GM19351 (cell line): ENCODE results near the gene EIF4G3.
"Not testable (repeated sequence)": the region's sequence is repeated elsewhere in the genome, so short reads cannot be mapped to it uniquely, and the experiment has no call there.

ENCODE experiments used
- ATAC-seq: cut with Tn5 transposase; IDR thresholded peaks from one replicate; pipeline ENCODE4 v1.9.1; 2021; ENCODE audit warnings: mild to moderate bottlenecking, moderate library complexity; ENCODE audit not compliant: unreplicated experiment

EIF4G3 gene

DNA sequence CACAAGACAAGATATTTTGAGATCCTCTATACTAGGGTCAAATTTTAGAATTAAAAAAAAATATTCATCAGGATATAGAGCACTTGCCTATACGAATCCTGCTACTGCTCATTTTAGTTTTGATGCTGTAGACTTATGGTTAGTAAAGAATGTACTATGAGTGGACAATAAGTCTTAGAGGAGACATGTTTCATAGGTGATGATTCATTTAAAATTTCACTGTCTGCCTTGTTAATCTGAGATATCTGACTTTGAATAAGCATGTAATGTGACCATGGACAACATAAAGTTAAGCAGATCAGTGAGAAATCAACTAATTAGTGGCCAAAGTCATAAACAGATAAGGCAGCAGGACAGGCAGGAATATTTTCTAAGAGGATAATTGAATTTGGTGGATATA, 282.8 kb downstream of the EIF4G3 start:
- ATAC-seq, result no peak

DNA sequence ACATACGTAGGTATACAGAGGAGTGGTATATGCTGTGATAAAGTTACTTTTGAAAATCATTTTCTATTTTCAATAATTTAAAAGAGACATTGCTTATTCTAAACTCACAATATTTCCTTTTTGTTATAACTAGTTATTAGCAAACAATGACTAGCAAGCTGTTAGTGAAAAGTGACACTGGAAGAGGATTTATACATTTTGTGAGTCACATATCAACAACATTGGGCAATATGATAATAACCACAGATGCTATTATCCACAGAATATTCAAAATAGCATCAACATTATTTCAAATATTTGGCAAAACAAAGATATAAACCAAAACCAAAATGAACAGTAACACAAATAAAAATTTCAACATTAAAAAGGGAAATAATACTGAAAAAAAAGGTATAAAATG, 285.6 kb downstream of the EIF4G3 start:
- ATAC-seq, result no peak

DNA sequence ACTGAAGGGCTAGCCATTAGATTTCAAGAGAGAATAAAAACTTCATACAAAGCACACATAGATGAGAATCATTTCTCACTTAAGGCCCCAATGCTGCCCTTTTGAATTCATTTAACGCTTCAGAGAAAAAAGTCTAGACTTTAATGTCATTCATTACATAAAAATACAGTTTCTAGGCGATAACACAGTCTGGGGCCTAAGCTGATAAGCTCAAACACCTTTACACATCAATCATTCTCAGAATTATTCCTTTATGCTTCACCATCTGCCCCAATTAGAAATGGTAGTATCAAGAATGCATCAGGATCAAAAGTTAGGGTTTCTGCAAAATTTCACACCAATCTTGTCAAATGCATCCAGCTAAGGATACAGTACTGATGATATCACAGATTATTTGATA, 289.5 kb downstream of the EIF4G3 start:
- no peak for ATAC-seq

DNA sequence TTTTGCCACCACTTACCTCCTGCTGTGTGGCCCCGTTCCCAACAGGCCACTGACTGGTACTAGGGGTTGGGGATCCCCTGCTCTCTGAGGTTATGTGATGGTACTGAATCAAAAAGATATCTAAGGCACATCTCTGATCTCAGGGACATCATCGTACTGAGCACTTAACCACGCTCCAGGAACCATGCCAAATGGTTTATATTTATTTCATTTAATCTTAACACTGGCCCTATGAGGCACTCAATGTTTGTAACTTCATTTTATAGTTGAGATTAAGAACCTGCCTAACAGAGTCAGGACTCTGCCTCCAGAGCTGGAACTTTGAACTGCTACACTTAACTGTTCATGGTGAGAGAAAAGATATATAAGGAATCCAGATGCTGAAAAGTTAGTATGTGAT, 291.6 kb downstream of the EIF4G3 start:
- no peak for ATAC-seq

DNA sequence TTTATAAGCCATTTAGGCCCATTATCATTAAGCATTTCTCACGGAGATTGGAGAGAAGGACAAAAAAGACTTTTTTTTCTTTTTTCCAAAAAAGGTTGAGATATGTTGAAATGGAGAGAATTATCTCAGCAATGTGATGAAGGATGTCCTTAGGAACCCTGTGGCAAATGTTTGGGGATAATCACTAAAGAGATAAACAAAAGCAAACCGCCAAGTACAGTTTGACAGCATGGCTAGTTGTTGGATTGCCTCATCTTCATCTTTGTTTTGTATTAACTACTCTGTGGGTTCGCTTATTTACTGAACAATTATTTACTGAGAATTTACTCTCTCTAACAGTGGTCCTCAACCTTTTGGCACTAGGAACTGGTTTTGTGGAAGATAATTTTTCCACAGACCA, 292.2 kb downstream of the EIF4G3 start:
- ATAC-seq, result no peak

DNA sequence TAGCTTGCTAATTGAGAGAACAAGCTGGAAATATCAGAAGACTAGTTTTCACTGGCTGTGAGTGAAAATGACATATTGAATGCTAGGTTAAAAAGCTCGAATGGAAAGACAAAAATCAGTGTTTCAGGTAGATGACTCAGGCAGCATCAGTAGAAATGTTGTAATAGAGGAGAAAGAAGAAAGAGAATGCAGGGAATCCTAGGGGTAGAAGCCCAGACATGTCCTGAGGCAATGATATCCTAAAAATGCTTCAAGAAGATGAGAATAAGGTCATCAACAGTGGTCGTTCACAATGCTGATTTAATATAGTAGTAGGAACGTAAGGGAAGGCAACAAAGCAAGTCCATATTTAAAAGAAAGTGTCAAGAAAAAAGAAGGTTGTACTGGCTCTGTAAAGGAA, 292.9 kb downstream of the EIF4G3 start:
- no peak for ATAC-seq

DNA sequence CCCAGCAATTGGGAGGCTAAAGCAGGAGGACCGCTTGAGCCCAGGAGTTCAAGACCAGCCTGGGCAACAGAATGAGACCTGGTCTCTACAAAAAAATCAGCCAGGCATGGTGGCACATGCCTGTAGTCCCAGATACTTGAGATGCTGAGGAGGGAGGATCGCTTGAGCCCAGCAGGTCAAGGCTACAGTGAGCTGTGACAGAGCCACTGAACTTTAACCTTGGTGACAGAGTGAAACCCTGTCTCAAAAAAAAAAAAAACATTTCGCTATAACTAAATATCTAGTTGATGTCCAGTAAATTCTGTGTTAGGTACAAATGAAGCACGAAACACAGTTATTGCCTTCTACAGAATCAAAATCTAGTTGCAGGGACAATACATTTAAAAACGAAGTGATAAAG, 293.9 kb downstream of the EIF4G3 start:
- ATAC-seq, result no peak

DNA sequence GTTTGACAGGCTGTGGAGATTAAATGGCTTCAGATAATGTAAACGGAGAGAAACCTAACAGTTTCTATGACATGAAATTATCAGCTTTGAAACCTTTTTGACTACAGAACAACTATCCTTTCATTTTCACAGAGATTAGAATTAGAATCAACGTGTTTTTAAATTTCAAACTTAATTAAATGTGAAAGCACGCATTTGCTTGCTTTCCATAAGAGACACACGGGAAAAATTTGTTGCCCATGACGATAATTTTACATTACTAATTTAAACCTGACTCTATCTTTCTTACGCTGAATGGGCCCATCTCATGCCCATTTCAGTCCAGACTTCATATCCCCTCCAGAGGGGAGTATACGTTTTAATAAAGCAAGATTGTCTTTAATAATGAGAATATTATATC, 297.9 kb downstream of the EIF4G3 start:
- ATAC-seq, result no peak

DNA sequence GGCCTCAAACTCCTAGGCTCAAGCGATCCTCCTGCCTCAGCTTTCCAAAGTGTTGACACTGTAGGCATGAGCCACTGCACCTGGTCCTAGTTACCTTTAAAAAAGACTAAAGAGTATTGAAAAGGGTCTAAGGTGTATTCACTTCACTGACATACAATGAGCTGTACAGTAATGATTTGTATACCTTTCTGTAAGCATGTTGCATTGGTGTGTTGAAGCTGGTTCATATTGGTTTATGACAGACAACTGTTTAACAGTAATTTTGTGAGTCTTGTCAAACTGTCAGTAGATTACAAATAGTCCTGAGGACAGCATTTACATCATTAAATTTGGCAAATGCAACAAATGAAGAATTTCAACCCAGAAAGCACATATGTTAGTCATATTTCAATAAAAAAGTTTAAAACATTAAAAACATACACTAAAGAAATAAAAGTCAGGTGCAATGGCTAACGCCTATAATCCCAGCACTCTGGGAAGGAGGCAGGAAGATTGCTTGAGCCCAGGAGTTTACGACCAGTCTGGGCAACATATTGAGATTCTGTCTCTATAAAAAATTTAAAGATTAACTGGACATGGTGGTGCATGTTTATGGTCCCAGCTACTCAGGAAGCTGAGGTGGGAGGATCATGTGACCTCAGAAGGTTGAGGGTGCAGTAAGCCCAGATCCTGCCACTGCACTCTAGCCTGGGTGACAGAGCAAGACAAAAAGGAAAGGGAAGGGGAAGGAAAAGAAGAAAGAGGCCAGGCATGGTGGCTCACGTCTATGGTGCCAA, 301.3 kb downstream of the EIF4G3 start:
- no peak for ATAC-seq

DNA sequence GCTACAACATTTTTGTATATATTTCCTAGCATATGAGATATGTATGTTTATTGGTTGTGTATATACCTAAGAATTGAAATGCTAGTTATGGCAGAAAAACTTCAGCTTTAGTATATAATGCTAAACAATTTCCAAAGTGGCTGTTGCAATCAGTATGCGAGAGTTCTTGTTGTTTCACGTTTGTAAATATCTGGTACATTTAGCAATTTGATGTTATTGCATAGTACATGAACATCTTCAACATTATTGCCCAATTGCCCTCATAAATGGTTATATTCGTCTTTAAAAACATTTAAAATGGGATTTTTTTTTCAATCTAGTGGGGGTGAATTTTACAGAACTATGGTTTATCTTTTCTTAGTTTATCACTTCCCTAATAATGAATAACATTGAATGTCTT, 303.4 kb downstream of the EIF4G3 start:
- no peak for ATAC-seq

DNA sequence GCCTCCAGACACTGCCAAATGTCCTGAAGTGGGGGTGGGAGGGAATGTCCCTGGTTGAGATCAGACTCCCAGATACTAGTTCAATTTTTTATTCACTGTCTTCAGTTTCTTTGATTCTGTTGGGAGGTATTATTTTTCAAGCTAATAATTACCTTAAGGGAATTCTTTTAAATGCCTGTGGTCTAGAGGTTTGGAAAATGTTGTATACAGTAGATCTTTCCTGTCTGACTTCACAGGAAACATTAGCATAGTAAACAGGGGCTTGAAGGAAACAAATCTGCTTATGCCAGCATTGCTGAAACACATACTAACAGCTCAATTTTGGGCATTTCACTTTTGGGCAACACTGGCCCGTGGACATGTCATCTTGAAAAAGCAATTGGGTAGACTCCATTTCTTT, 305.3 kb downstream of the EIF4G3 start:
- no peak for ATAC-seq

DNA sequence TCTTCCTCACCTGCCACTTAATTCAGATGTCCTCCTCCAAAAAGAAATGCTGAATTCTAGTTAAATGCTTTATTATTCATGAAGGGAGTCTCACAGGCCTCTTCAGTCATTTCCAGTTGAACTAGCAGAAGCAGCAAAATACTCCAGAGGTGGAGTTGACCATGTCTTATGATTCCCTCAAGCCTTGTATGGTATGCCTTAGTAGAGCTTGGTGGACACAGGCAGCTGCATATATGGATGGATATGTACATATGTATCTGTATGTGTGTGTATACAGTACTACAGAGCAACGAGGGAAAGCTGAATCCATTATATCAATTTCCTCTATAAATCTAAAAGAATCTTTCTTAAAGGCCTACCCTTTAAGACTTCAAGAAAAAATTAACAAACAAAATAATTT, 306.0 kb downstream of the EIF4G3 start:
- ATAC-seq, result no peak

DNA sequence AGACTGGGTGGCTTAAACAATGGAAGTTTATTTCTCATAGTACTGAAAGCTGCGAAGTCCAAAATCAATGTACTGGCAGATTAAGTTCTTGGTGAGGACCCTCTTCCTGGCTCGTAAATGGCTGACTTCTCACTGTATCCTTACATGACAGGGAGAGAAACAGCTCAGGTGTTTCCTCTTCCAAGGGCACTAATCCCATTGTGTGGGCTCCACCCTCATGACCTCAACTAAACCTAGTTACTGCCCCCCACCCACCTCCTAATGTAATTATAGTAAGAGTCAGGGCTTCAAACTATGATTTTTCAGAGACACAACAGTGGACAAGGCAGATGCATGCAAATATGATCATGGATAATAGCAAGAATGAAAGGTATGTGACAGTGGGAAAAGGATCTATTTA, 308.4 kb downstream of the EIF4G3 start:
- ATAC-seq, result no peak

DNA sequence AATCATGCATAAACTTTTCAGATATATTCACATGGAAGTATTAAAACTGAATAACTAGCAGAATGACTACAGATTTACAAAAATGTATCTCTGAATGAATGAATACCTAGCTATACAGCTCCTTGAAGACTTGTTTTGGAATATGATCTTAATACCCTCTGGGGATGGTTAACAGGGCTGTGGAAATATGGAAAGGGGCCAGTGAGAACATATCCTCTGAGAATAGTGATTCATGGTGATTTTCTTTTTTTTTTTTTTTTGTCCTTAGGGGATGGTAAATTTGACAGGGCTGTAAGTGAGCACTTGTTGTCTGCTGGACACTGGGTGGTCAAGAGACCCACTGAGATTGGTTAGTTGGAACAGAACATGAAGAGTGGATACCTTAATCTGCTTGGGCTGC, 308.9 kb downstream of the EIF4G3 start:
- ATAC-seq, result no peak

DNA sequence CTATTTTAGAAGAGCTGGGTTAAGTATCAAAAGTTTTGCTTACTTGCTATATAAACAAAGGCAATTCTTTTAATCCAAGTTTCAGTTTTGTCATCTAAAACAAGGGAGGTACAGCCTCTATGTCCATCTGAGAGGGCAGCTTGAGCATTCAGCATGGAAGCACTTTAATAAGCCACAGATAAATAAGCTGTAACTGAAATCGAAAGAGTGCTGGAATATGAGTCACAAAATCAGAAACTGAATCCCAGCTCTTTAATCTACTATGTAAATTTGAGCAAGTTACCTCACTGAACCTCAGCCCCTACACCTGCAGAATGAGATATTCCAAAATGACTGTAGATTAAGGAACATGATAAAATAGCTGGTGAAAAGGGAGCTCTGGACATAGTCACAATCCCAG, 309.6 kb downstream of the EIF4G3 start:
- no peak for ATAC-seq

DNA sequence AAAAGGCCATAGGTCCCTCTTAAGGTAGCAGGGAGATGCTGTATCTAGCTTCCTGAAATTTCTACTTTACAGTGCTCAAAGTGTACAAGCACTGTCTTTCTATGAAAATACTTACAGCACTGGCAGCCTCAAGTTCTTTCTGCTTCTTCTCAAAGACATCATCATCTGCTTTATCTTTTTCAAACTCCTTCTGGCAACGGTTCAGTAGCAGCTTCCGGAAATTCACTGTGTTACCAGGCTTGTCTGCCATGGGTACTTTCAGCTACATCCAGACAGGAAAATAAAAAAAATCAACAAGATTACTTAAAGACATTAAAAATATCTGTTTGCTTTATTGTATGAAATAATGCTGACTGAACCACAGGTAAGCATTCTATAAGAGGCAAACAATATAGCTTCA, 311.7 kb downstream of the EIF4G3 start:
- no peak for ATAC-seq

DNA sequence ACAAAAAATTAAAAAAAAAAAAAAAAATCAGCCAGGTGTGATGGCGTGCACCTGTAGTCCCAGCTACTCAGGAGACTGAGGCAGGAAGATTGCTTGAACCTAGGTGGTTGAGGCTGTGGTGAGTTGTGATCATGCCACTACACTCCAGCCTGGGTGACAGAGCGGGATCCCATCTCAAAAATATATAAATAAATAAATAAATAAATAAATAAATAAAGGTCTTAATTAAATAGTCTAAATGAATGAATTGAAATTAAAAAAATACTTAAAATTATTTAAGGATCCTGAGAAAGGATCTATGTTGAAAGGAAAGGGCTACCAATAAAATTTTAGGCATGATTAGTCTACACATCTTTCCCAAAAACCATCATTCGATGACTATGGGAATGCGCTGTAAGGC, 322.2 kb downstream of the EIF4G3 start:
- ATAC-seq, result no peak

DNA sequence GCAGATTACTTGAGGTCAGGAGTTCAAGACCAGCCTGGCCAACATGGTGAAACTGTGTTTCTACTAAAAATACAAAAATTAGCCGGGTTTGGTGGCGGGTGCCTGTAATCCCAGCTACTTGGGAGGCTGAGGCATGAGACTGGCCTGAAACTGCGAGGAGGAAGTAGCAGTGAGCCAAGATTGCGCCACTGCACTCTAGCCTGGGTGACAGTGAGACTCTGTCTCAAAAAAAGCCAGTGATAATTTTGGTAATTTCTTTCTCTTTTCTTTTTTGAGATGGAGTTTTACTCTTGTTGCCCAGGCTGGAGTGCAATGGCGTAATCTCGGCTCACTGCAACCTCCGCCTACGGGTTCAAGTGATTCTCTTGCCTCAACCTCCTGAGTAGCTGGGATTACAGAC, 324.9 kb downstream of the EIF4G3 start:
- ATAC-seq, result not testable (repeated sequence)

DNA sequence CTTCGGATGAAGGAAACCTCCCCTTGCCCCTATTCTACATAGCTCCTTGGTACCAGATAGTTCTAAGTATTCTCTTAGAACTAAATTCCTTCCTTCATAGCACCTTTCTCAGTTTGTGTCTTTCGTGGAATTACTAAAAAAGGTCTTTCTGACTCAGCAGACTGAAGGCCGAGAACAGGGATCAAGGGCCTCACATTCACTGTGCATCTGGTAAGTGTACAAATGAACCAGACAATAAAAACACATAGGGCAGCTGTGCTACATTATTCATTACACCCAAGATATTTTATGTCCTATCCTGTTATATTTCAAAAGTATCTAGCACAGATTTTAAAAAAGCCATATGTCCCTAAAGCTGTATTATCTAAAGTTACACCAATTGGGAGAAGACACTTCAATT, 326.7 kb downstream of the EIF4G3 start:
- no peak for ATAC-seq

DNA sequence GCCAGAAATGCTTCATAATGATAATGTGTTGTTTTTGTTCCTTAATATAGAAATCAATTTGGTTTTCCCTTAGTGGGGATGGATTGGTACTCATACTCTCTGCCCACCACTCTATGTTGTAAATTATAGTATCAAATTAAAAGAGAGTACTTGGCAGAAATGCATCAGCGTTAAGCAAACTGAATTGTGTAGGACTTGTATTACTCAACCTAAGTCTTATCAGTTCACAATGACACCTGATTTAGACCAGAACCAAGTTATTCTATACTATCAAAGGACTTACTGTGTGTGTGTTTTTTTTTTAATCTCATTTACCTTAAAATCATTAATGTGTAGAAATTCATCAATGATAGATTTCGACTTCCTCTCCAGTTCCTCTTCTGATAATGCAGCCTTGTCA, 327.6 kb downstream of the EIF4G3 start:
- ATAC-seq, result no peak

DNA sequence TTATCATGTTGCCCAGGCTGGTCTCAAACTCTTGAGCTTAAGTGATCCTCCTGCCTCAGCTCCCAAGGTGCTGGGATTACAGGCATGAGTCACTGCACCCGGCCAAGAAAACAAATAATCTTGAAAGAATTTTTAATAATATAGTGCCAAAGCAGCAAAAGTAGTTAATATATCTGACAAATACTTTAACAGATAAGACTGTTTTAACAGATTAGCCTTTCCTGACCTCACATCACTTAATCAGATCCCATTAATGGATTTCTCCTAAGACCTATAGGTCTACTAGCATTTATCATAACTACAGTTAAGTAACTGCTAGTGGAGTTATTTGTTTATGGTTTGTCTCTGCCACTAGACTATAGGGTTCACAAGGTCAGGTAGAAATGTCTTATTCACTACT, 328.5 kb downstream of the EIF4G3 start:
- no peak for ATAC-seq

DNA sequence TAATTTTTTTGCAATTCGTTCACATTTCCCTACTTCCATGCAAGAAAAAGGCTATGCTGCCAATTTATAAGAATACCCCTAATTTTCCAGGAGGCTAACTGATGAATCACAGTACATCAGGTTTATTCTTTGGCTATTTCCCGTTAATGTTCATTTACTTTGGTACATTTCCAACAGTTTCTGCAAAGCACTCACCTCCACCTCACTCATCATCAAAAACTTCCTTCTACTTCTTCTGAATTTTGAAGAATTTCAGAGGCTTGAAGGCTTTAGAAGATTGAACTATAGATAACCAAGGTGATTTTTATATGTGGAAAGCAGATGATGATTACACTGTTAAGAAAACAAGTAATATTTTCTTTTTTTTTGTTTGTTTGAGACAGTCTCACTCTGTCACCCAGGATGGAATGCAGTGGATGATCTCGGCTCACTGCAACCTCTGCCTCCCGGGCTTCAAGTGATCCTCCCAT, 329.1 kb downstream of the EIF4G3 start:
- ATAC-seq, result no peak
